PC-3 (cell line): ENCODE results near the gene ATG4D.

Source experiments
- EZH2 ChIP-seq: fragments of 300-600 bp; sonication (generic); IDR thresholded peaks from one replicate; pipeline ENCODE4 v1.6.1; 2017; ENCODE audit warnings: antibody characterized with exemption, mild to moderate bottlenecking, low read length; ENCODE audit not compliant: unreplicated experiment
- EZH2phosphoT487 ChIP-seq: fragments of 300-600 bp; sonication (generic); IDR thresholded peaks from 2 replicates; pipeline ENCODE4 v1.6.1; 2018; ENCODE audit warnings: mild to moderate bottlenecking, antibody characterized with exemption, low read length, borderline replicate concordance
- TF ChIP-seq, protein P1 (sequence below): fragments of 300-600 bp; sonication (generic); conservative IDR thresholded peaks from 2 replicates; pipeline ENCODE4 v1.5.1; 2017; ENCODE audit warnings: antibody characterized with exemption, low read depth, mild to moderate bottlenecking, low read length

DNA sequence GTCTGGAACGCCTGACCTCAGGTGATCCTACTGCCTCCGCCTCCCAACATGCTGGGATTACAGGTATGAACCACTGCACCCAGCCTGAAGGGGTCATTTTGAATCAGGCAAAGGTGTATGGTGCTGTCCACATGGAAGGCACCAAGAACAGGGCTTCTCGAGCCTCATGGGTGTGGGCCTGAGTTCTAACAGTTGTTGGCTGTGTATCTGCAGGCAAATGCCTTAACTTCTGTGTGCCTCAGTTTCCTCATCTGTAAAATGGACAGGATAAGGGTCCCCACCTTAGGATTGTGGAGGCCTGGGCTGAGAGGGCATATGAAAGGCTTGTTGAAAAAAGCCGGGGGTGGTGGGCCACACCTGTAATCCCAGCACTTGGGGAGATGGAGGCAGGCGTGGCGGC lies 34.2 kb downstream of the ATG4D start:
- no peak for TF ChIP-seq EZH2
- TF ChIP-seq, protein P1, sequence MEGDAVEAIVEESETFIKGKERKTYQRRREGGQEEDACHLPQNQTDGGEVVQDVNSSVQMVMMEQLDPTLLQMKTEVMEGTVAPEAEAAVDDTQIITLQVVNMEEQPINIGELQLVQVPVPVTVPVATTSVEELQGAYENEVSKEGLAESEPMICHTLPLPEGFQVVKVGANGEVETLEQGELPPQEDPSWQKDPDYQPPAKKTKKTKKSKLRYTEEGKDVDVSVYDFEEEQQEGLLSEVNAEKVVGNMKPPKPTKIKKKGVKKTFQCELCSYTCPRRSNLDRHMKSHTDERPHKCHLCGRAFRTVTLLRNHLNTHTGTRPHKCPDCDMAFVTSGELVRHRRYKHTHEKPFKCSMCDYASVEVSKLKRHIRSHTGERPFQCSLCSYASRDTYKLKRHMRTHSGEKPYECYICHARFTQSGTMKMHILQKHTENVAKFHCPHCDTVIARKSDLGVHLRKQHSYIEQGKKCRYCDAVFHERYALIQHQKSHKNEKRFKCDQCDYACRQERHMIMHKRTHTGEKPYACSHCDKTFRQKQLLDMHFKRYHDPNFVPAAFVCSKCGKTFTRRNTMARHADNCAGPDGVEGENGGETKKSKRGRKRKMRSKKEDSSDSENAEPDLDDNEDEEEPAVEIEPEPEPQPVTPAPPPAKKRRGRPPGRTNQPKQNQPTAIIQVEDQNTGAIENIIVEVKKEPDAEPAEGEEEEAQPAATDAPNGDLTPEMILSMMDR, result no peak
- TF ChIP-seq EZH2phosphoT487, result no peak
